M059J (cell line): ENCODE results near the gene ERCC4. TPM values are rescaled to one million over a fixed set of nuclear protein-coding genes. Genes with fewer than 3 reads are reported as not detected.
A peak's percentile ranks its signal among the peaks of the same experiment; 100 is the strongest.

Source experiments
- DNase-seq: peaks from one replicate; pipeline ENCODE4 v3.0.0-alpha.2; 2012; ENCODE audit warnings: low read depth
- total RNA-seq: library from RNA; depleted of rRNA; stranded (reverse); fragments of >200 nt; shearing (Covaris generic); gene quantifications from 2 replicates; pipeline ENCODE4 v1.2.3, GENCODE V29; 2014

Gene ERCC4
- total RNA-seq, 1 experiment from 2014 or later: 11.9 TPM

- DNase-seq: no peak
Observed at GRCh38 chr16:13948086-13948485, 28.1 kb downstream of the ERCC4 start.

GRCh38 chr16:13950821-13951547, 31.0 kb downstream of the ERCC4 start:
- no peak for DNase-seq

GRCh38 chr16:13951611-13952010, 31.7 kb downstream of the ERCC4 start:
- no peak for DNase-seq

DNA sequence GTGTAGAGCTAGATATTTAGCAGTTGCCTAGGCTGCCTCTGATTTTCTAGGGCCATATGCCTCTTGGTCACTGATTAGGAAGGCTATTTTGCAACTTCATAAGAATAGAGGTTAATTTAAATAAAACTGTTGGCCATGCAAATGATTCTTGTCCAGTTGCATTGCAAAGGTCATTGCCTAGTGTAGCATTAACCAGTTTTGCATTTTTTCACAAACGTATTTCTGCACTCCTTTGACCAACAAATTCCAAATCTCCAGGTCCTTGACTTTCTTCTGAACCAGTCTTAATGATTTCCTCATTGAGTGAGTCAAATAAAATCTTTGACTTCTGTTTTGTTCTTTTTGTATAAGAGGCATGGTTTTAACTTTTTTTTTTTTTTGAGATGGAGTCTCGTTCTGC, 33.5 kb downstream of the ERCC4 start:
- DNase-seq: no peak

GRCh38 chr16:13956635-13957196, 36.8 kb downstream of the ERCC4 start:
- DNase-seq: no peak

GRCh38 chr16:13957197-13958078, 37.5 kb downstream of the ERCC4 start:
- peak; percentile 98 for DNase-seq

DNA sequence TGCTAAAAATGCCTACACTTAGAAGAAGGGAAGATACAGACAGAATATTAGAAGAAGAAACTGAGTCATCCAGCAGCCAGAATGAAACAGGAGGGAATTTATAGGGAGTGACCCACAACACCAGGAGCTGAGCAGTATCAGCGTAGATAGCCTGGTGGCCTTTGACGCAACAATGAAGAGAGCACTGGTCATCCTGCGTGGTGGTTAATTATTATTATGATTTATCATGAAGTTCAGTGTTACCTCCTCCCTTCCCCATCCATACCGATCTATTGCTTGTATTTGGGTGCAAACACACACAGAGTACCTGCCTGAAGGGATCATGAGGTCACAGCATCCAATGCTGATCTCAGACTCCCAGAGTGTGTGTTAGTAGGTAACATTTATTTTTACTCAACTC, 38.5 kb downstream of the ERCC4 start:
- no peak for DNase-seq

- DNase-seq: no peak
Observed at GRCh38 chr16:13959626-13960025, 39.7 kb downstream of the ERCC4 start.

- peak; percentile 16 for DNase-seq
Observed at GRCh38 chr16:13961099-13961811, 41.3 kb downstream of the ERCC4 start.

DNA sequence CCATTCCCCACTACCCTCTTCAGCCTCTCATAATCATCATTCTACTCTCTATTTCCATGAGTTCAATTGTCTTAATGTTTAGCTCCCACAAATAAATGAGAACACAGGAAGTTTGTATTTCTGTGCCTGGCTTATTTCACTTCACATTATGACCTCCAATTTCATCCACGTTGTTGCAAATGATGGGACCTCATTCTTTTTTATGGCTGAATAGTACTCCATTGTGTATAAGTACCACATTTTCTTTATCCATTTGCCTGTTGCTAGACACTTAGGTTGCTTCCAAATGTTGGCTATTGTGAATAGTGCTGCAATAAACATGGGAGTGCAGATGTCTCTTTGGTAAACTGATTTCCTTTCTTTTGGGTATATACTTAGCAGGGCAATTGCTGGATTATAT, 42.3 kb downstream of the ERCC4 start:
- DNase-seq: no peak

DNA sequence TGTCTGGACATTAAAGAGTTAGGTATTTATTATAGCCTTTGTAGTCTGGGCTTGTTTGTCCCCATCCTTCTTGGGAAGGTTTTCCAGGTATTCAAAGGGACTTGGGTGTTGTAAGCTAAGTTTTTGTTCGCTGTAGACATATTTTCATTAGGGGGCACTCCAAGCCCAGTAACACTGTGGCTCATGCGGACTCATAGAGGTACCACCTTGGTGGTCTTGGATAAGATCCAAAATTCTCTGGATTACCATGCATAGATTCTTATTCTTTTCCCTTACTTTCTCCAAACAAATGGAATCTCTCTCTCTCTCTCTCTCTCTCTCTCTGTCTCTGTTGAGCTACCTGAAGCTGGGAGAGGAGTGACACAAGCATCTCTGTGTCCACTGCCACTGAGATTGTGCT, 48.9 kb downstream of the ERCC4 start:
- DNase-seq: no peak

DNA sequence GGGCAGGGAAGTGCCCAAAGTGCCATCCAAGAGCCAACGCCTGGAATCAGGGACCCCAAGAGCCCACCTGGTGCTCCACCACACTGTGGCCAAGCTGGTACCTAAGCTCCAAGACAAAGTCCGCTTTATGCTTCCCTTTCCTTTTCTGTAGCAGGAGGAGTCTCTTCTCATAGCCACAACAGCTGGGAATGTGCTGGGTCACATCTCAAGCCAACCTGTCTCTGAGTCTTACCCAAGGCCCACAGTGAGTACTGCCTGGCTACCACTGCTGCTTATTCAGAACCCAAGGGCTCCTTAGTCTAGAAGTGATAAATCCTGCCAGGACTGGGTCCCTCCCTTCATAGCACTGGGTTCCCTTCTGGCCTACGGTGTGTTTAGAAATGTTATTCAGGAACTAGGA, 49.8 kb downstream of the ERCC4 start:
- DNase-seq: no peak

GRCh38 chr16:13970708-13971422, 50.9 kb downstream of the ERCC4 start:
- no peak for DNase-seq

DNA sequence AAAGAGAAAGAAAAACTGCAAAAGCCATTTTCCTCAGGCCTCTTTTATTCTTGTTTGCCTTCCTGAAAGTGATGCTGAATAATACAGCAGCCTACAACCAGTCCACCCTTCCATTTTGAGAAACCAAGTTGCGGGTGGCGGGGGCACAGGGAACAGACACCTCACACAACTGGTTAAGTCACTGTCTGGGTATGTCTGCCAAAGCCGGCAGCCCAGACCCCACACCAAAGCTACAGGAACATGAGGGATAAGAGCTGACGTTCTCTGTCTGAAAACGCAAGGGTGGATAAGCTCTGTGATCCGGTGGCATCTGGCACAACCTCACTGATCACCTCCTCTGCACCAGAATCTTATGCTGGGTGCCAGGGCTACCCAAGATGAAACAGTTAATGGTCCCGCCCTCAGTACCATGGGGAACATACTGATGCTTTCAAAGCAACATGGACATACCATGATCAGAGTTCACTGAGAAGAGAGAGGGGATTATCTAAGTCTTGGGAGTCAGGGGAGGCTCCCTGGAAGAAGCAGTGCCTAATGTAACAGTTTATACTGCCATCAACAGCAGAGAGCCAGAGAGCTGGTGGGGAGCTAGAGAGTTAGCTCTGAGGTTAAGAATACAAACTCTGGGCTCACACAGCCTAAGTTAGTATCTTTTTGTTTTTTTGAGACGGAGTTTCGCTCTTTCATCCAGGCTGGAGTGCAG, 53.5 kb downstream of the ERCC4 start:
- DNase-seq: no peak

DNA sequence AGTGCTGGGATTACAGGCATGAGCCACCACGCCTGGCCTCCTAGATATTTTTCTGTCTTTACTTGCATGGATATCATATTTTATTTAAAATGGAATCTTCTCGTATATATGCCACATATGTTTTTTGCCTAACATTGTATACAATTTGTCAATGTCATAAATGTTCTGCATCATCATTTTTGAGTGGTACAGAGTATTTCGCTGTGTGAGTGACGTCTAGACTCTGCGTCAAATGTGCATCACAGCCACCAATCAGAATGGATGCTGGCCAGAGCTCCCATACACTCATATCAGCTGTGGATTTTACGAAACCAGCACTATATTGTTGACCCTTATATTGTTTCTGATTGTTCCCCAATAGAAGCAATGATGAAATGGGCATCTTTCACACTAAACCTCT, 57.2 kb downstream of the ERCC4 start:
- DNase-seq: no peak

GRCh38 chr16:13982451-13982850, 62.5 kb downstream of the ERCC4 start:
- no peak for DNase-seq

- no peak for DNase-seq
Observed at GRCh38 chr16:13983625-13984024, 63.7 kb downstream of the ERCC4 start.

DNA sequence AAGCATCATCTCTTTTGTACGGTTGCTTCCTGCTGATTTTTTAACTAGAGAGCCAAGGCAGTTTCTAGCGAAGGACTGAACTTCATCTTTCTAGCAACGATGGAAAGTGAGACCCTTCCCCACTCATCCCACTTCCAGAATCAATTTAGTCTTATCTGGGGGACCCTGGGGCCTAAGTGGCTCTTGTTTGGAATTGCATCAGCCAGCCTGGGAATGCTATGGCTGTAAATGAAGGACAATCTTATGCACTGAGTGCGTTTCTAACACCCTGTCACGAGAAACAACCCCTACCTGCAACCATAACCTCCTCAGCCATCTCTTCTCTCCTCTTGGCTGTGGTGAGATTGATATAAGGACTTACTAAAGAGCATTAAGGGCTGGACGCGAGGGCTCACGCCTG, 64.8 kb downstream of the ERCC4 start:
- no peak for DNase-seq

DNA sequence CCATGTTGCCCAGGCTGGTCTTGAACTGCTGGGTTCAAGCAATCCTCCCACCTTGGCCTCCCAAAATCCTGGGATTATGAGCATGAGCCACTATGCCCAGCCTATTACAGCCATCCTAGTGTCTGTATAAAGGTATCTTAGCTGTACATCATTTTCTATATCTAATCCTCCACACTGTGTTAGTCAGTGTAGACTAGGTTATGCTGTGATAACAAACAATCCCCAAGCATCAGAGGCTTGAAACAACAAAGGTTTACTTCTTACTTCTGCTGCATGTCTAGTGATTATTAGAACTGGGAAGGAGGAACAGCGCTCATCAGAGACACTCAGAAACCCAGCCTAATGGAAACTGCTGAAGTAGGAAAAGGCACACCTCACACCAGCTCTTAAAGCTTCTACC, 68.1 kb downstream of the ERCC4 start:
- DNase-seq: no peak

- DNase-seq: no peak
Observed at GRCh38 chr16:13992322-13992721, 72.4 kb downstream of the ERCC4 start.

DNA sequence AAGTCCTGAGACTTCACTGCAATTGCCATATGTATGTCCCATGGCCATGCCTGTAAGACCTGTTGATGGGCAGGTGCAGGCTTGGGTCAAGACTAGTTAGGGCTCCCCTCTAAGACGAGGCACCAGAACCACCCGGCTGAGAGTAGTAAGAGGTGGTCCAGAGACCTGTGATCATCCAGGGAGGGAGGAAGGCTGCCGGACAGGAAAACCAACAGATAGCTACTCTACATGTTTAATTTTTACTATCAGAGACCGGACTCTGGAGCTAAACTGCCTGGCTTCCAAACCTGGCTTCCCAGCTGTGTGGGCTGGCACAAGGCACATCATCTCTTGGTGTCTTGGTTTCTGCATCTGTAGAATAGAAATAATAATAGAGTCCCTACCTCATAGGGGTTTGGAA, 73.0 kb downstream of the ERCC4 start:
- DNase-seq: no peak
